GM18526 (cell line): ENCODE data around the gene TPCN1.

Source experiments
- POLR2A ChIP-seq: IDR thresholded peaks from 3 replicates; pipeline ENCODE4 v1.6.1; 2011; ENCODE audit not compliant: insufficient read length; ENCODE audit errors: extremely low read depth

The TPCN1 gene

DNA sequence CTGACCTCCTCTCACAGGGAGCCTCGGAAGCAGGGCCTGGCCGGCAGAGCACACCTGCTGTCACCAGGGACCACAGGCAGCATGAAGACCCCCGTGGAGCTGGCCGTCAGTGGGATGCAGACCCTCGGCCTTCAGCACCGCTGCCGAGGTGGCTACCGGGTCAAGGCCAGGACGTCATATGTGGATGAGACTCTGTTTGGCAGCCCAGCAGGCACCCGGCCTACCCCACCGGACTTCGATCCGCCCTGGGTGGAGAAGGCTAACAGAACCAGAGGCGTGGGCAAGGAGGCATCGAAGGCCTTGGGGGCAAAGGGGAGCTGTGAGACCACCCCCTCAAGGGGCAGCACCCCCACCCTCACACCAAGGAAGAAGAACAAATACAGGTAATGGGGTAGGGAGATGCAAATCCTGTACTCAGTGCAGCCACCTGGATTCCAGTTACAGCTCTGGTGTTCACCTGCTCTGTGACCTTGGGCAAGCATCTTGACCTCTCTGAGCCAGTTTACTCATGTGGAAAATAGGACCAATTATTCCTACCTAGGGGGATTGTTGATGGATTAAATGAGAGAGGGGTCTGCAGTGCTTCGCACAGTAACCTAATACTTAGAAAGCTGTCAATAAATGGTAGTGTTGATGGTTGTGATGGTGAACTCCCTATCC is 34.5 kb upstream of the TPCN1 start:
- TF ChIP-seq POLR2A = no peak

DNA sequence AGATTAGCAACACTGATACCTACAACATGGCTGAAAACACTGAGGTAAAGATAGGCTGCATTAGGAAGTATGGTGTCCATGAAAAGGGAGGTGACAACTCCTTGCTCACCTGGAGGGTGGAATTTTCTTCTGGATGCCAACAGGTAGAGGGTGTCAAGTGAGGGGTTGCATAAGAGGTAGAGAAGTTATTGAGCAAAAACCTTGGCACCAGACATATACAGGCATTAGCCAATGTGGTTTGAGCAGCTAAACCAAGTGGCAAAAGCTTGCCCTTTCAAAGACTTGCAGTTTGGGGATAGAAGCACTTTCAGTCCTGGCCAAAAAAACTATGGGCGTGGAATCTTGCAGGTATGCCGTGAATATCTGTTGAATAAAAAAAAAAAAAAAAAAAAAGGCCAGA is 31.9 kb upstream of the TPCN1 start:
- TF ChIP-seq POLR2A = no peak

GRCh38 chr12:113190761-113191160 is 30.5 kb upstream of the TPCN1 start:
- TF ChIP-seq POLR2A = no peak

GRCh38 chr12:113191227-113191626 is 30.0 kb upstream of the TPCN1 start:
- TF ChIP-seq POLR2A = no peak

GRCh38 chr12:113194971-113195391 is 26.3 kb upstream of the TPCN1 start:
- TF ChIP-seq POLR2A = no peak

DNA sequence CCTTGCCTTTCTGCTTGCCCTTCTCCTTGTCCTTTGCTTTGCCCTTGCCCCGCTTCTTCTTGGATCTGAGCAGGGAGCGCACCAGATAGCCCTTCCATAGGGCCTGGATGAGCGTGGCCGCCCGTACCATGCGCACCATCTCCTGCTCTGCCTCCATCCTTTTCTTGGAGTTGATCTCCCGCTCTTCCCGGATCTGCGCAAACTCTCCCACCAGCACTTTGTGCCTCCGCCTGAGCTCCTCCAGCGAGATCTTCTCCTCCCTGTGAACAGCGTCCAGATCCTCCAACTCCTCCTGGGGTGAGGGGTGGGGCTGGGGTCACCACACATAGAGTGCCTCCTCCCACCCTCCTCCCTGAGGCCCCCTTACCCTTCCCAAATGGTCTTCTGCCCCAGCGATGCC is 25.7 kb upstream of the TPCN1 start:
- TF ChIP-seq POLR2A = no peak

GRCh38 chr12:113196582-113196981 is 24.7 kb upstream of the TPCN1 start:
- TF ChIP-seq POLR2A = no peak

- TF ChIP-seq POLR2A = no peak
These were observed 24.3 kb upstream of the TPCN1 start for GRCh38 chr12:113196990-113197389.

GRCh38 chr12:113197518-113198077 is 23.7 kb upstream of the TPCN1 start:
- TF ChIP-seq POLR2A = no peak

DNA sequence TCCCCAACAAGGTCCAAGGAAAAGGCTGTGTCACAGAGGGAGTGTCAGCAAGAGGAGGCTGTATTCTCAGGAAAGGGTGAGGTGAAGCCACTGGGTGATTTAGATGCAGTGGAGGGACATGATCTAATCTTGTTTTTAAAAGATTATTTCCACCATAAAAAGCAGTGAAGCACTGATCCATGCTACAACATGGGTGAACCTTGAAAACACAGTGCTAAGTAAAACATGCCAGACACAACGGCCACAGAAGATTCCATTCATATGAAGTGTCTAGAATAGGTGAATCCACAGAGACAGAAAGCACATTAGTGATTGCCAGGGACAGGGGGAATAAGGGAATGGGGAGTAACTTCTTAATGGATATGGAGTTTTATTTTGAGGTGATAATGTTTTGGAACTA is 23.0 kb upstream of the TPCN1 start:
- no peak for TF ChIP-seq POLR2A

GRCh38 chr12:113200021-113200797 is 21.1 kb upstream of the TPCN1 start:
- TF ChIP-seq POLR2A = no peak

DNA sequence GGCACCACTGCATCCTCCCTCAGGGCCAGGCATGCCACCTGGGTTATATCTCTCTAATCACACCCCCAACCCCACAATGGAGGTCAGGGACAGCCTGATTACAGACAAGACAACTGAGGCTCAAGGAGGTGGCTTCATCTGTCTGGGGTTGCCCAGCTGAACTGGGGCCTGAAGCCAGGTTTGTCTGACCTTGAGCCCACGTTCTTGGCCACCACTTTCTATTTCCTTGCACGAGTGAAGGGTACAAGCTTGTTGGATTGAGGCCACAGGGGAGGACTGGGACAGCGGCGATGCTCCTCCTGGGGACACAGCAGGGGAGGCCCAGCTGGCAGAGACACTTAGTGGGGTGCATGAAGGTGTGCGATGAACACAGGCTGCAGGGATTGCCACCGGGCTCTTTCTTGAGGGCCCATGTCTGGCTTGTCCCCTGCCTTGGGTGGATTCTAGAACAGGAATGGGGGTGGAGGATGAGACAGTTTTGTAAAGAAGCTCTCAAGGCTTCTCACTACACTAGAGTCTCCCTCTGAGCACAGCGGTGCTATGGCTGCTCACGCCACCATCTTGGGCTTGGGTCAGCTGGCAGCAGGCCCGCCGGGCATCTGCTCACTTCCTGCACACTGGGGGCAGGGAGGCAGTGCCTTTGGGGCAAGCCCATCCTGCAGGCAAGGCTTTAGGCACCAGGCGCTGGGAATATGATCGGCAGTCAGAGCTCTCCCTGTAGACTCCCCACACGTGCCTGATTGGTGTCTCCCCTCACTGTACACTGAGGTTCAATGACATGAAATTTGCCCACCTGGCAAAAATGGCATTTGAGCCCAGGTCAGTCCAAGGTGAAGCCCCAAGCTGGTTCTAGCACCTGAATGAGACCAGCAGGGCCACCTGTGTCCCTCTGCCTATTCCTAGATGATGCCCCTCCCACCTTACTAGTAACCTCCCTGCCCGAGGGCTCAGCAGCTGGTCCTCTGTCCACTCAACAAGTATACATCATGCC is 19.8 kb upstream of the TPCN1 start:
- no peak for TF ChIP-seq POLR2A

GRCh38 chr12:113202300-113203075 is 18.8 kb upstream of the TPCN1 start:
- no peak for TF ChIP-seq POLR2A
